ENCODE data around the gene TMPRSS11D. TPM values are rescaled to one million over a fixed set of nuclear protein-coding genes. Genes with fewer than 3 reads are reported as not detected.

Gene TMPRSS11D
- total RNA-seq, 1 experiment from 2014 or later = not detected

DNA sequence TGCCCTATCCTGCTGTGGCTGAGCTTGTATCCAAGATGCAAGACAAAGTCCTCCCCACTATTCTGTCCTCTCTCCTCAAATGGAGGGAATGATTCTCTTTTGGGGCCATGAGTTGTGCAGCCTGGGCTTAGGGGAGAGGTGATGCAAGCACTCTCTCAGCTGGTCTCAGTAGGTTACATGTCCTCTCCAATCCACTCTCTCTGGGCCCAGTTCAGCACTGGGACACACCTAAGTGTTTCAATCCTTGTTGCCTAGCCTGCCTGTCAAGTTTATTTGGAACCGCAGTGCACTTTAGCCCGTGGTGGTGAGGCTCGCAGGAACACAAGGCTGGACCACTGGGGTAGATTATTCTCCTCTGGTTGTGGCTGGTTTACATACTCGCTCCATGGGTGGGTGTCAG lies 23.8 kb upstream of the TMPRSS11D start:
- no peak overlapping the region for H3K23ac ChIP-seq (ENCODE audit: insufficient read length, low read depth, low read length)
- no peak overlapping the region for H3K4me2 ChIP-seq (ENCODE audit: insufficient read depth, insufficient read length, low read length)
- H2BK15ac ChIP-seq (ENCODE audit: low read depth, low read length) = no peak overlapping the region
- no peak overlapping the region for H3K9ac ChIP-seq (ENCODE audit: extremely low read depth, insufficient read length, low read length)
- H4K5ac ChIP-seq (ENCODE audit: insufficient read length, low read depth, low read length) = no peak overlapping the region
- no peak overlapping the region for H3T11ph ChIP-seq (ENCODE audit: low read length)
- no peak overlapping the region for H3K56ac ChIP-seq (ENCODE audit: insufficient read length, low read depth, low read length)
- no peak for TF ChIP-seq CTCF (conservative IDR thresholded peaks at IDR 0.05)
- no peak overlapping the region for H3K27ac ChIP-seq (ENCODE audit: insufficient read length, low read depth, low read length)
- no peaks in the 10 kb centered on the region for H3K4me1 Mint-ChIP-seq
- no peaks in the 10 kb centered on the region; a peak in 1 of 7 replicates for H3K36me3 Mint-ChIP-seq (ENCODE audit: insufficient read depth in 1 of 3, low read depth in 3 of 3)
- H3K27me3 Mint-ChIP-seq (ENCODE audit: low read depth) = no peaks in the 10 kb centered on the region
- H3K9me3 ChIP-seq (ENCODE audit: control insufficient read depth, low read depth, low read length) = no peaks in the 10 kb centered on the region
- H2AK5ac ChIP-seq (ENCODE audit: insufficient read length, low read length) = no peak overlapping the region
- WGBS (ENCODE audit: extremely low coverage, insufficient read length, low lambda C conversion rate) = no CpG with 5 or more reads among the region's 4 CpGs
- H3K4me3 Mint-ChIP-seq = no peak overlapping the region
- H3K4ac ChIP-seq (ENCODE audit: low read depth, low read length) = no peak overlapping the region
- no peaks in the 10 kb centered on the region for H3K27me3 ChIP-seq (ENCODE audit: insufficient read depth, low read length)
- H4K91ac ChIP-seq (ENCODE audit: insufficient read length, low read depth, low read length) = no peak overlapping the region
- H2AFZ ChIP-seq (ENCODE audit: low read length) = no peak overlapping the region
- no peaks in the 10 kb centered on the region for H3K4me1 ChIP-seq (ENCODE audit: insufficient read depth, low read length)
- H2BK20ac ChIP-seq (ENCODE audit: low read depth, low read length, poor library complexity, severe bottlenecking) = no peak overlapping the region
- no peak overlapping the region for H3K18ac ChIP-seq (ENCODE audit: insufficient read length, low read depth, low read length)
- no peak overlapping the region for H2BK12ac ChIP-seq (ENCODE audit: insufficient read length, low read depth, low read length)
- no peaks in the 10 kb centered on the region for H3K9me3 Mint-ChIP-seq
- H3K27ac Mint-ChIP-seq = no peak overlapping the region; a peak in 1 of 7 replicates
- H4K20me1 ChIP-seq (ENCODE audit: control insufficient read depth, insufficient read depth, insufficient read length) = no peaks in the 10 kb centered on the region
- H2BK120ac ChIP-seq (ENCODE audit: low read depth, low read length, poor library complexity, severe bottlenecking) = no peak overlapping the region
- no peak overlapping the region for H2BK5ac ChIP-seq (ENCODE audit: insufficient read length, low read length)
- H3K79me2 ChIP-seq (ENCODE audit: insufficient read depth, low read length) = no peaks in the 10 kb centered on the region
- no peak overlapping the region for H3K14ac ChIP-seq (ENCODE audit: insufficient read depth, low read length)
- no peak for DNase-seq
- H4K8ac ChIP-seq (replicated peaks; ENCODE audit: insufficient read length, low read depth, low read length) = no peak overlapping the region
- H3K23me2 ChIP-seq (ENCODE audit: insufficient read length, low read depth, low read length, poor library complexity, severe bottlenecking) = no peaks in the 10 kb centered on the region
- no peaks in the 10 kb centered on the region for H3K79me1 ChIP-seq (ENCODE audit: insufficient read depth, low read depth, low read length, poor library complexity, severe bottlenecking)

Data from H9 (cell line).